Activated B cell treated with CpG ODN at 0.5 μM for 24 hours (primary cell): ENCODE results near the gene HOXA9. TPM values are rescaled to one million over a fixed set of nuclear protein-coding genes. Genes with fewer than 3 reads are reported as not detected.

ENCODE experiments used
- ATAC-seq: fragments of 200-7000 bp; cut with Tn5 transposase; one replicate; pipeline ENCODE4 v1.10.0; 2021; ENCODE audit warnings: low read depth, mild to moderate bottlenecking, moderate library complexity
- CTCF ChIA-PET: fragments of 350-600 bp; sonication (Branson Sonifier 250); formaldehyde crosslinking; loops from one replicate; lab custom pipeline; 2021; ENCODE audit warnings: antibody characterized with exemption; lab: Charles Lee
- POLR2A ChIA-PET: fragments of 350-600 bp; sonication (Branson Sonifier 250); formaldehyde crosslinking; loops from one replicate; lab custom pipeline; 2021; ENCODE audit warnings: antibody characterized with exemption; lab: Charles Lee
- DNase-seq: peaks from one replicate; pipeline ENCODE4 v3.0.0; 2022
- H3K27ac Mint-ChIP-seq: one replicate; pipeline ENCODE4 v1.8.0; 2020; ENCODE audit warnings: mixed read lengths
- H3K27me3 Mint-ChIP-seq: one replicate; pipeline ENCODE4 v1.8.0; 2021; ENCODE audit warnings: mixed read lengths
- H3K36me3 Mint-ChIP-seq: one replicate; pipeline ENCODE4 v1.8.0; 2021; ENCODE audit warnings: low read depth, mixed read lengths
- H3K4me1 Mint-ChIP-seq: one replicate; pipeline ENCODE4 v1.8.0; 2021; ENCODE audit warnings: mixed read lengths
- H3K4me3 Mint-ChIP-seq: one replicate; pipeline ENCODE4 v1.8.0; 2020; ENCODE audit warnings: mild to moderate bottlenecking, mixed read lengths
- H3K9me3 Mint-ChIP-seq: one replicate; pipeline ENCODE4 v1.8.0; 2020; ENCODE audit warnings: mixed read lengths
- CTCF ChIP-seq: fragments of 200-600 bp; IDR thresholded peaks from one replicate; pipeline ENCODE4 v1.8.0; 2022; ENCODE audit warnings: antibody characterized with exemption, mild to moderate bottlenecking
- intact Hi-C: fragments of 100-400 bp; cut with micrococcal nuclease; formaldehyde crosslinking; loops from one replicate; pipeline ENCODE4 v1.15.1; 2024
- total RNA-seq: library from RNA; stranded (reverse); gene quantifications from 2 replicates; pipeline ENCODE4 v1.2.3, GENCODE V29; 2022

Gene HOXA9
- not detected in 2 replicates for total RNA-seq

- Mint-ChIP-seq H3K27ac (peak within 1 kb of the TSS; percentile 80), H3K27me3 (peaks cover 56% of the 10 kb centered on the region), H3K9me3 (no peaks in the 10 kb centered on the region), H3K36me3 (no peaks in the 10 kb centered on the region), H3K4me3 (no peak within 1 kb of the TSS), H3K4me1 (peaks cover 15% of the 10 kb centered on the region)
- POLR2A ChIA-PET = no interaction called here
- CTCF ChIA-PET = no interaction called here
- intact Hi-C loops = loop anchor here (1.0 kb wide), 1 partner anchor 8 kb away; no protein-coding TSS in a partner anchor
- TF ChIP-seq CTCF = no peak
- peak; percentile 20 for DNase-seq
- ATAC-seq = no peak
These were observed at the start of gene HOXA9 for GRCh38 chr7:27165089-27165995. TSS of gene HOXA9 (minus strand) at chr7:27165537. CDS start at chr7:27165457, 80 bp downstream.

- Mint-ChIP-seq H3K27me3 (peaks cover 67% of the 10 kb centered on the region), H3K36me3 (no peaks in the 10 kb centered on the region), H3K27ac (no peak overlapping the region), H3K4me1 (peaks cover 9% of the 10 kb centered on the region), H3K4me3 (no peak overlapping the region), H3K9me3 (no peaks in the 10 kb centered on the region)
- ChIA-PET POLR2A (no interaction called here), CTCF (no interaction called here)
- no peak for ATAC-seq
- TF ChIP-seq CTCF = no peak
- intact Hi-C loops = loop anchor here (5.0 kb wide), 1 partner anchor 883 kb away; no protein-coding TSS in a partner anchor
- DNase-seq = no peak
These were observed 49.1 kb upstream of the HOXA9 start for GRCh38 chr7:27214239-27214950.

GRCh38 chr7:27213433-27214238 is 48.3 kb upstream of the HOXA9 start:
- no peaks in the 10 kb centered on the region for H3K36me3 Mint-ChIP-seq

More at GRCh38 chr7:27213433-27214238, 48.3 kb upstream of the HOXA9 start:
- Mint-ChIP-seq H3K27ac (no peak overlapping the region), H3K9me3 (no peaks in the 10 kb centered on the region), H3K4me3 (no peak overlapping the region), H3K27me3 (peaks cover 69% of the 10 kb centered on the region), H3K4me1 (peaks cover 9% of the 10 kb centered on the region)
- no peak for TF ChIP-seq CTCF
- intact Hi-C loops = loop anchor here (5.0 kb wide), 1 partner anchor 884 kb away; no protein-coding TSS in a partner anchor
- CTCF ChIA-PET = no interaction called here
- ATAC-seq (no peak), DNase-seq (no peak)
- POLR2A ChIA-PET = no interaction called here
